GM18517 (cell line): Measurements from ENCODE around the gene FABP6.
"Not testable (repeated sequence)": the region's sequence is repeated elsewhere in the genome, so short reads cannot be mapped to it uniquely, and the experiment has no call there.

Source experiments
- ATAC-seq: cut with Tn5 transposase; IDR thresholded peaks from one replicate; pipeline ENCODE4 v1.9.1; 2021; ENCODE audit warnings: mild to moderate bottlenecking, moderate library complexity; ENCODE audit not compliant: unreplicated experiment

Gene FABP6

GRCh38 chr5:160219356-160219755 lies 9.9 kb upstream of the FABP6 start:
- no peak for ATAC-seq

- ATAC-seq, result no peak
These were observed 8.2 kb upstream of the FABP6 start for GRCh38 chr5:160221082-160221481.

GRCh38 chr5:160227012-160227411 lies 2.3 kb upstream of the FABP6 start:
- no peak for ATAC-seq

- ATAC-seq, result no peak
These were observed 1.6 kb downstream of the FABP6 start for GRCh38 chr5:160230686-160231527.

- ATAC-seq, result no peak
These were observed 2.6 kb downstream of the FABP6 start for GRCh38 chr5:160231783-160232342.

- ATAC-seq, result no peak
These were observed 3.9 kb downstream of the FABP6 start for GRCh38 chr5:160233215-160233614.

GRCh38 chr5:160235731-160236130 lies 6.4 kb downstream of the FABP6 start:
- ATAC-seq, result no peak

- no peak for ATAC-seq
These were observed 8.3 kb downstream of the FABP6 start for GRCh38 chr5:160237571-160238093.

- ATAC-seq, result no peak
These were observed 11.0 kb downstream of the FABP6 start for GRCh38 chr5:160240350-160240749.

GRCh38 chr5:160242145-160242544 lies 12.8 kb downstream of the FABP6 start:
- ATAC-seq, result no peak

- no peak for ATAC-seq
These were observed 16.3 kb downstream of the FABP6 start for GRCh38 chr5:160245506-160246086.

GRCh38 chr5:160249570-160249969 lies 20.3 kb downstream of the FABP6 start:
- not testable (repeated sequence) for ATAC-seq

- no peak for ATAC-seq
These were observed 20.9 kb downstream of the FABP6 start for GRCh38 chr5:160250226-160250625.

- no peak for ATAC-seq
These were observed 21.5 kb downstream of the FABP6 start for GRCh38 chr5:160250826-160251225.

- ATAC-seq, result no peak
These were observed 22.3 kb downstream of the FABP6 start for GRCh38 chr5:160251406-160252155.

- no peak for ATAC-seq
These were observed 23.6 kb downstream of the FABP6 start for GRCh38 chr5:160252916-160253315.

GRCh38 chr5:160253441-160253840 lies 24.1 kb downstream of the FABP6 start:
- ATAC-seq, result no peak

GRCh38 chr5:160254706-160255105 lies 25.4 kb downstream of the FABP6 start:
- no peak for ATAC-seq

GRCh38 chr5:160259341-160259740 lies 30.0 kb downstream of the FABP6 start:
- ATAC-seq, result no peak

- no peak for ATAC-seq
These were observed 30.9 kb downstream of the FABP6 start for GRCh38 chr5:160260006-160260775.
